HG02938 (cell line): ENCODE data around the gene ITPR3.

Experiments used
- ATAC-seq: cut with Tn5 transposase; IDR thresholded peaks from one replicate; pipeline ENCODE4 v1.9.1; 2021; ENCODE audit warnings: mild to moderate bottlenecking, moderate library complexity; ENCODE audit not compliant: unreplicated experiment

Gene ITPR3

DNA sequence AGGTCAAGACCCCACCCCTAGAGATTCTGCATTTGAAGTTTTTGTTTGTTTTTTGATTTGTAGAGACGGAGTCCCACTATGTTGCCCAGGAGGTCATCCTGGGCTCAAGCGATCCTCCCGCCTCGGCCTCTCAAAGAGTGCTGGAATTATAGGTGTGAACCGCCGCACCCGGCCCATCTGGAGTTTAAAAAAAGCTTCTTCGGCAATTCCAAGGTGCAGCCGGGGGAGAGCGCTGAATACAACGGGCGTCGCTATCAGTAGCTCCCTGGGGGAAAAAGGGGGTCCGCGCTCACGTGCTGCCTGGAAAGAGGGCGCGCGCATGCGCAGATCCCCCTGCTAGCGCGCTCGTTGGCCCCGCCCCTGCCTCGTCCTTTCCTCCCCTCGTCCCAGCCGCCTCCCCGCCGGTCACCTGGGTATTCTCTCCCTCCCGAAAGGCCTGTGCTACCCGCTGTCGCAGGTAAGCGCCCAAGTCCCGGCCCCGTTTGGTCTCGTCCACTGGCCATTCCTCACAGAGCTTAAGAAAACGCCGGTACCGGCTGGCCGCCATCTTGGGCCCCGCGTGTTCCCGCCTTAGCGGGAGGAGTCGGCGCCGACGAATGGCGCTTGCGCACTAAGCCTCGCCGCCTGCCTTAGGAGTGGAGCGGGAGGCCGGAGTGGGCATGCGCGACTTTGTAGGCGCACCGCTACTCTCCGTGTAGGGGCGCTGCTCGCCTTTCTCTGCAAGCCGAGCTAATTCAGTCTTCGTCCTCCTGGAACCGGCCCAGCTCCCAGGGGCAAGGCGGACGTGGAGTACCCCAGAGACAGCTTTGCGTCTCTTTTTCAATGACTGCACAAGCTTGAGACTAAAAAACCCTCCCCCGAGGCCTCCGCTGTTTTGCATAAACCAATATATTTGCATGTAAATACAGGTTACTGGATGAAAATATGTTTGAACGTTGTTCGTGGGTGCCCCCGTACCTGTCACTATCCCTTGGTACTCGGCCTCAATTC, 90.3 kb downstream of the ITPR3 start, which contains the start of gene UQCC2:
Gene UQCC2 (minus strand): TSS at position 561 of the 990 bp plus-strand sequence. CDS start 14 bp downstream, at position 547.
- peak; percentile 84 for ATAC-seq

DNA sequence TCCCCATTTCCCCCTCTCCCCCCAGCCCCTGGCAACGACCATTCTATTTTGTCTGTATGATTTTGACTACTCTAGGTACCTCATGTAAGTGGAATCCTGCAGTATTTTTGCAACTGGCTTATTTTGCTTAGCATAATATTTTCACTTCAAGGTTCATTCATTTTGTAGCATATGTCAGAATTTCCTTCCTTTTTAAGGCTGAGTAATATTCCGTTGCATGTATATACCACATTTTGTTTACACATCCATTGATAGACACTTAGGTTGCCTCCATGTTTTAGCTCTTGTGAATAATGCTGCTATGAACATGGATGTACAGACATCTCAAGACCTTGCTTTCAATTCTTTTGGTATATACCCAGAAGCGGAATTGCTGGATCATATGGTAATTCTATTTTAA, 91.8 kb downstream of the ITPR3 start:
- no peak for ATAC-seq

DNA sequence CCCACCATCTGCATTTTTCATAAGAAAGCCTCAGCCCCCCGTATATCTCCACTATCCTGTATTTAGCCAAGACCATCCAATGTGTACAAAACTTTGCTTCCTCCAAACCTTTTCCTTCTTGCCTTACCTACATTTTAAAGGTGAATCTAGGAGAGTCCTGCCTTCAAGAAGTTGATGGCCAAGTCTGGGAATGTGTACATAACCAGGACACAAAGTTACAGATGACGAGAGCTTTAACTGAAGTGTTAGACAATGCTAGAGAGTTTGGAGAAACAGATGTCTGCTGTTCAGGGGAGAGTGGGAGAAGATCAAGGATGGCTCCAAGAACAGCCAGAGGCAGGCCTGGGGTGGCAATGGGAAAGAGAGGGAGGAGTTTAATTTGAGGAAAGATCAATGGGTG, 92.7 kb downstream of the ITPR3 start:
- no peak for ATAC-seq

DNA sequence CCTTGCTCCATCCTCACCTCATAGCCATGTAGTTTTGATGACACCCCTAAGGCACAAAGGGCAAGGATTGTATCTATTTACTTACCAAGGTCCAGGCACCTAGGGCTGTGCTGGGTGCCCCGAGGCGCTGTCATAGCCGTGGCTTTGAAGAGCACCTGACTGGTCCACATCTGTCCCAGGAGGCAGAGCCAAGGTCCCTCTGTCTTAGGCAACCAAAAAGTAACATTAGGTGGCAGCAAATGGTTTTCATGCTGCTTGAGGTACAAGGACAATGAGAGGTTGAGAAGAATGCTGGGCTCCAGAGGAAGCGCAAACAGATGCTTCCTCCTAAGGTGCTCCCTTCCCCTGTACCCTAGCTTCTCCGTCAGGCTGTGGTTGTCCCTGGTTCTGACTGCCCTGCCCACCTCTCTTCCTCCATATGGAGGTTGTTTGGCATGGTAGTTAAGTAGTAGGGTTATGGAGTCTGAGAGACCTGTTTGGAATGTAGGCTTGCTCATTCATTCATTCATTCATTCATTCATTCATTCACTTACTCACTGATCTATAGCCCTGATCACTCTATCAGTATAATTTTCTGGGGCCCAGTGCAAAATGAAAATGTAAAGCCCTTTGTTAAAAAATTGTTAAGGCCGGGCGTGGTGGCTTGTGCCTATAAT, 93.4 kb downstream of the ITPR3 start:
- ATAC-seq: no peak

DNA sequence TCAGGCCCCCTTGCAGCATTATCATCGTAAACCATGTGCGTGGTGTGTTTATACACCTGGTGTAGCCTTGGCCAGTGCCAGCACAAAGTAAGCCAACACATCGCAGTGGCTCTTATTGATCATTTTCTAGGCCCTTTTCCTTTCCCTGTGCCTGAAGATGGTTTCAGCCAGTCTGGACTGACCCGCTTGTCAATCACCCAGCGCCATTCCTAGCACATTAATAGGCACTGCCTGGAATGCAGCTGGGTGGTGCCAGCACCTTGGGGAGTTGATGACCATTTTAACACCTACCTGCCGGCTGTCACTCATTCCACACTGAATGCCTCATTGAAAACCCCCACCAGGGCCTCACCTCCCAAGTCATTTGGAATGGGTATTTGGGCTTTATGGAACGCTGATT, 95.3 kb downstream of the ITPR3 start:
- no peak for ATAC-seq

DNA sequence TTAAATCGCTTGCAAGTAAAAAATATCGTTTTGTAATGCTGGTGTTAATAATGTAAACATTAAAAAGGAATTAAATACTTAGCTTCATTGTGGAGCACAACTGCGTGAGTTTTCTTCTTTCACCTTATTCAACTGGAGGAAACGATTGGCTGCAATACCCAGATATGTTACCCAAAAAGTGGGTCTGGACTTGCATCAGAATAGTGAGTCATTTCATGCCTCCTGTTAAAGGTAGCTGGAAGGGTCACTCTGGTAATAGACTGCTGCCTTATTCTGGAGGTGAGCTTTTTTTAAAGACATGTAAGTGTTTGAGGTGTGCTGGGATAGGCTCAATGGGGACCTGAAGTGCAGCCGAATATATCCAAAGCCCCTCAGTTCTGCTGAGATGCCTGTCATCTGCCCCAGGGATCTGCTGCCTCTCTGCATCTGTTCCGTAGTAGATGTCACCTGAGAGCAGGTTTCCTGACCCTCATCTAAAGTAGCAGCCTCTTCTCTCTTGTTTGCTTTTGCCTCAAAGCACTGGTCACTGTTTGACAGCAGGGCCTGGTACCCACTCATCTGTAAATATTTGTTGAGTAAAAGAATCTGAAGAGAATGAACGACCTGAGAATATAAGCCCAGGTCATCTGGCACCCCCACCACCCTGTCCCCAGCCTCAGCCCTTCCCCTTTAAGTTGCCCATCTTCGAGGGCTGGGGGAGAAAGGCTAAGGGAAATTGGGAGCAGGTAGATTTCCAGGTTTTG, 95.9 kb downstream of the ITPR3 start:
- no peak for ATAC-seq

DNA sequence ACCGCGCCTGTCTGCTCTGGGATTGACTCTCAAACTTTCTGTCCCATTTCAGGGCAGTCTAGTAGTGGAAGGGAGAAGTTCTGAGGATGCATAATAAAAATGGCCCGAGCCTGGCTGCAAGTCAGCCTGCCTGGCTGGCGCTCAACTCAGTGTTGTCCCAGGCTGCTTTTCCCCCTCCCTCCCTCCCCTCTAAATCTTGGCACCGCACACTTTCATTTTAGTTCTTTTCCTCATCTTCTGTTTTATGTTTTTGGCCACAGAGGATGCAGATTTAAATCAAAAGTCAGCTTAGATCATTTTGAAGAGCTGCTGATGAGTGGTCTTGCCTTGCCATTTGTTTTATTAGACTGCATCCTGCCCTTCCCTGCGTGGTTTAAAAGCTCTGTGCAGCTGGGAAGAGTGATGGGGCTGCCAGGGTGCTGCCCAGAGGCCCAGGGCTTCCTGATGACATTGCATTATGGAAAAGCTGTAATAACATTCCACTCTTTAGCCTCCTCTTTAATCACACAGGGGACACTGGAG, 96.9 kb downstream of the ITPR3 start:
- ATAC-seq: no peak

DNA sequence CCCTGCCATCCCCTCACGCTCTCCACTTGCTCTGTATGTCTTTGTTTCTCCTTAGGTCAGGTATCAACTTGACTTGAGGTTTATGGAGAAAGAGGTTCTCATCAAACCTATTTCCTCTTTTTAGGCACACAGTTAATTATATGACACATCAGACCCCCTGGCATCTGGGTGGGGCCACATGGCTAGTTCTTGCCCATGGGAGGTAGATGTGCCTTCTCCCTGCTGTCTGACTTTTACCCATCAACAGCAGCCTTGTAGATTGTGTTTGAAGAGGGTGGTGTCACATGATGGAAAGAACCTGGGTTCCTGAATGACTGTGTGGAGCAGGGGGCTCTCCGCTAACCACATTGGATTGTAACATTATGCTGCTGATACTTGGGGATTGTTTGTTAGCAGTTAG, 97.6 kb downstream of the ITPR3 start:
- no peak for ATAC-seq

DNA sequence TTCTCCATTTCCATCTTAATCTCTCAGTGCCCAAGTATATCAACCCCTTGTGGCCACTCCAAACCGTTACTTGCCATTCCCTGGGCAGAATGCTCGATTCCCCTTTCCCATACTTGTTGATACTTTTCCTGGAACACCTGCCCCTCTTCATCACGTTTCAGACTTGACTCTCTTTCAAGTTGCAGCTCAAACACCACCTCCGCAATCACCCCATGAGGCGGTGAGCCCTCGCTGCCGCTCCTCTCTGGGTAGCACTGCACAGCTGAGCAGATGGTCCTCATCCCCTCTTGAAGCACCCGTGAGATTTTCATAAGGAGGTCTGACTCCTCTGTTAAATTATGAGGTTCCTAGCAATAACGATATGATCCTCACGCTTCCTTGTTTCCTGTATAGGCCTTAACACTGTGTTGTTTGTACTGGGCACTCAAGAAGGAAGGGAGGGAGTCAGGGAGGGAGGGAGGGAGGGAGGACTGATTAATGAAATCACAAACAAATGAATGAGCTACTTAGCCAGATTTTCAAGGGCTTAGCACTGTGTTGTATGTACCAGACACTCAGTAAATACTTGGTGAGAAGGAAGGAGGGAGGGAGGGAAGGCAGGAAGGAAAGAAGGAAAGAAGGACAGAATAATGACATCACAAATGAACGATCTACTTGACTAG, 98.3 kb downstream of the ITPR3 start:
- no peak for ATAC-seq

DNA sequence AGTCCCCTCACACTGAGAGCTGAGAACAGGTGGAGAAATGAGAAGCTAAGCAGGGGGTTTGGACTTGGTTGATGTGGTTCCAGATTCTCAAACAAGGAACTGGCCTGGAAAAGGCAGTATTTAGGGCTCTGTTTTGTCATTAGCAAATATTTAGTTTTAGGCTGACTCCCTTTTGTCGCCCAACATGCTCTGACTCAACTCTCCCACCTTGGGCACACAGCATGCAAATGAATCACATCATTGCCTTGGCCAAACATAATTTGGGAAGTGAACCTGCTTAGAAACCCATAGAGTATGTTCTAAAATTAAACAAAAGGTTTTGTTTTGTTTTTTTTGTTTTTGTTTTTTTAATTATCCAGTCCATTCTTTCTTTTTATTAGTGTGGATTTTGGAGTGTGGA, 99.9 kb downstream of the ITPR3 start:
- no peak for ATAC-seq

DNA sequence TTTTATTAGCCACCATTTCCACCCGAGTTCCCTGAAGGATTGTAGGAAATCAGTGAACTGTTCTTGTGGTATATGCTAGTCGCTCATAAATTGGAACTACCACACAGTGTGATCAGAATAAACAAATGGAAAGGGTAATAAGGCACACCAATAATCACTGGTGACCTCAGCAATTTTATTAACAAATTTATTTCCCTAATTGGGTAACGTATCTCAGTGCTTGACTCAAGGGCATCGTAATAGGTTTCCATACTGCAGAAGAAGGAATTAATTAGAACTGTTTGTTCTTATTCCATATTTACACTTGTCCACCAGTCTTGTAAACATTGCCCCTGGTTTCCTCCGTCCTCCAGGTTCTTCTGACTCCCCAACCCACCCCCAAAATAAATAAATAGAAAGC, 100.4 kb downstream of the ITPR3 start:
- ATAC-seq: no peak

DNA sequence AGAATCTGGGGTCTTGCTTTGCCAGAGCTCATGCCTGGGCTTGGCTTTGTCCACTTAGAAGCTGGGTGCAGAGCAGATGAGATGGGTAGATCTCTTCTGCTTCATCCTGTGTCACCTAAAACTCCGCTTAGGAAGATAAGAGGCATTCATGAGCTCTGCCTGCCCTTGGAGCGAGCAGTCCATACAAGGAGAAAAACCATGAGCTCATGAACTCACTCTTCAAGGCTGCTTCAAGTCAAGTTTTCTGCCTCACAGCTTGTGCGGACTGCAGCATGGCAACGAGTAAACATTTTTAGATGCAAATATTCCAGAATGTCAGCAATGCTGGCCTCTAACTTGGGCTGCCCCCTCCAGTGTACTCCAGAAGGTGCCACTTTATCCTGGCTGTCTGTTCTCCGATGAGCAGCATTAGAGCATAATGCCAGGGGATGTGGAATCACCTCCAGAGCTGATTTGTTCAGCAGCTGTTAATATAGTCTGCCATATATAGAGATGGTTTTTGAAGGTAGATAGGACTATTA, 101.0 kb downstream of the ITPR3 start:
- ATAC-seq: no peak

DNA sequence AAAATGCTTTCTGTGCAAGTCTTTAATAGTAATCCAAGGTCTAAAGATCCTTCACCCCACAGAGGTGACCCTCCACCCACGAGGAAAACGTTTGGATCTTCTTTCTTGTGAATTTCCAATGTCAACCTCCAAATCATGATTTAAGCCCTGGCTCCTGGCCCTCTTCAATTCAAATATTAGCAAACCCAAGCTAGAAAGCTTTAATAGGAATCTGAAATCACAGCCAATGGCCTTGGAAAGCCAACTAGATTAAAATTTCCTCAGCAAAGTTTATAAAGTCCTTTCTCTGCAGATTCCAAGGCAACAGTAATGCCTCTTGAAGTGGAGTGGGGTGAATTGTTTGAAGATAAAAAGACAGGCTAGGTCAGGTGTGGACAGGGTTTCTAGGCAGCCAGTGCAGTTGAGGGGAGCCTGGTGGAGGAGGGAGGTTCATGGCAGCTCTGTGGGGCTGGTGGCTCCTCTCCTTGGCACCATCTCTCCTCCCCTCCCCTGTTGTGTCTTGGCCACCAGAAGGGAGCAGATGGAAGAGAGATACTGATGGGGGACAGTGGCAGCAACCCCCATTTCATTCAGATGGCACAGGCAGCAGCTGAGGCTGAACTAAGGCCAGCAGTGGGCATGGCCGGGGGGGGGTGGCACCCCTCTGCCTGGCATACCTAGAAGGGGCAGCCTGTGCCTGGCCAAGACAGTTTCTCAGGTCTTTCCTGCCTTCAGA, 102.4 kb downstream of the ITPR3 start:
- ATAC-seq: no peak

DNA sequence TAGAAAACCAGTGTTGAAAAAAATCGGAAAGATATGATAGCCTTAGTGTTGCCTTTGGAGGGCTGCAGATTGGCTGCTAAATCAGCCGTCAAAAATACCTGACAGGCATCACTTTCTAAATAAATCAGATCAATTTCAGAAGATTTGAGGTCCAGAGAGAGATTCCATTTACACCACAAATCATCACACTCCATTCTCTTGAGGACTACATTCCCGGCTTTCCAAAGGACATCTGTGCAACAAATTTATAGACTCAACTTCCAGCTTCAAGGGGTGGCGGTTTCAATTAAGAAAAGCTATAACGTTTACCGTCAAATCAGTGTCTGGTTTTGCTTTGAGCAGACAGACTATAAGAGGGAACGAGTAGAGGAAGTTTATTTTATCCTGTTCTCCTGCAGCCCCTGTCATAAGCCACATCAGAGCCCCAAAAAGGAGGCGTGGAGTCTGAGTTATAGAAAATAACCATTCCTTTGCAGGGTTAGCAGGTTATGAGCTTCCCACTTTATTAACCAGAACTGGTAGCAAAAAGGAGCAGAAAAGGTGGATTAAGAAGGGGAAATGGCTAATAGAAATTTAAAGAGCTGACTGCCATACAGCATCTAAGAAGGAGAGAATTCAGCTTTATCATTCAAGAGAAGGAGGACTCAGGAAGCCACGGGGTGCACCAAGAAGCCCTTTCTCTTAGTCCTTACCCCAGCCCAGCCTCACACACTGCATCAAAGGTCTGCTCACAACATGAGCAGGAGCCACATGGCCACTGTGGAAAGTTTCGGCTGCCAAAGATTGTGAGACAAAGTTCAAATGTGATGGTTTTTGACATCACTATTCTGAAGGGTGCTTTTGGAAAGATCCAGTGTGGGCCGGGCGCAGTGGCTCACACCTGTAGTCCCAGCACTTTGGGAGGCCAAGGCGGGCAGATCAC, 103.2 kb downstream of the ITPR3 start:
- ATAC-seq: no peak

DNA sequence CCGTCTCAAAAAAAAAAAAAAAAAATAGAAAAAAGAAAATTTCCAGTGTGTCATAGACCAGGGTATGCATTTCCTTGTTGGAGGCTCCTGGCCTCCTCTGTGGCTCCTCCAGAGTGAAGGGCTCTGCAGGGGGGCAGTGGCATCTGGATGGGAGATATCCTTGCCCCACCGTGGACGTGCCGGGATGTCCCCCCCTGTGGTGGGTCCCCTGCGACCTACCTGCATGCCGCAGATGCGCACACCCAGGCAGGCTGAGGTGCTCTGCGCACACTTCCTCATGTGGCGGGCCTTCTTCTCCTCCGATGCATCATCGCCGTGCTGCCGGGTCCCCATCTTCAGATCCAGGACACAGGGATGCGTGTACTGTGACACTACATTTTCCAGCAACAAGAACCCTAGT, 104.1 kb downstream of the ITPR3 start:
- no peak for ATAC-seq

DNA sequence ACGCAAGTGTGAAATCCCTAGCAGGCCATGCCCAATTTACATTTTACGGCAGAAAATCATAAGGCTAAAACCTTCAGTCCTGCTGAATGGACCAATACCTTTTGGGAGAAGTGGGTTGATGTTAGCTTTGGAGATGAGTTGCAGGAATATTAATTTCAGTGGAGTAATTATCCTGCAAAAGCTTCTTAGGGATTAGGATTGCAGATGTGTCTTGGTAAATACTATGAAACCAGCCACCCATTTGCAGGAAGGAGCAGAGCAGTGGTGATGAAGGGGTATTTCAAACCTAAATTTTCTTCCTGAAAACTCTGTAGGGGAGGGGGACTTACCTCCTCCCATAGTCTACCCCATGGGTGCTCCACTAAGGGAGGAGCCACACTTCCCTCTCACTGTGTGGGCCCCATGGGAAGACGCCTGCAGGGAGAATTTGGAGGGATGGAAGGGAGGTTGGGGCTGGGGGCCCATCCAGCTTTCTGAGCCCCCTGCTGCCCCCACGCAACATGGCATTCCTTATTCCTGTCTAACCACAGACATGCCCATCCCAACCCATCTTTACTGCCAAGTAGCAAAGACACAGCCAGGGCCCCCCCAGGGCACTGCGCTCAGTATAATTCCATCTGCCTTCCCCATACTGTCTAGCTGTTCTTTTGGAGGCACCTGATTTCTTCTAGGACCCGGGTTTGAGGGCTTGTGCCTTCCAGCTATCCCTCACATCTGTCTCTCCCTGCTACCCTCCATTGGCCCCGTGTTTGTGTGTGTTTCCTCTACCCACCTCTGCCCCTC, 105.0 kb downstream of the ITPR3 start:
- no peak for ATAC-seq

DNA sequence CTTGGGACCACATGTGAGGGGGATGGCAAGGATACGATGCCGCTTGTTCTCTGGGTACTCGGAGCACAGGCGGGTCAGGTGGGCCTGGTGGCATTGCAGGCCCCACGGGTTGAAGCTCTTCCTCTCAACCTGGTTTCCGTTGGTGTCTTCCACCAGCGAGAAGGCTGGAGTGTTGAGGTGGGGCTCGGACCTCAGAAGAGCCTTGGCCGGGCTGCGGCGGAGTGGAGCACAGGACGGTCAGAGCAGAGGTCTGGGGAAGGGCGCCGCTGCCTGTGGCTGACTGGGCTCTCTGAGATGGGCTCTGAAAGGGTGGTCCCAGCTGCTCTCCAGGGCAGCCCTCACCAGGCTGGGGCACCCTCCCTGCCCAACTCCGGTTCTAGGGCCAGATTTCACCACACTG, 105.6 kb downstream of the ITPR3 start:
- ATAC-seq: no peak

DNA sequence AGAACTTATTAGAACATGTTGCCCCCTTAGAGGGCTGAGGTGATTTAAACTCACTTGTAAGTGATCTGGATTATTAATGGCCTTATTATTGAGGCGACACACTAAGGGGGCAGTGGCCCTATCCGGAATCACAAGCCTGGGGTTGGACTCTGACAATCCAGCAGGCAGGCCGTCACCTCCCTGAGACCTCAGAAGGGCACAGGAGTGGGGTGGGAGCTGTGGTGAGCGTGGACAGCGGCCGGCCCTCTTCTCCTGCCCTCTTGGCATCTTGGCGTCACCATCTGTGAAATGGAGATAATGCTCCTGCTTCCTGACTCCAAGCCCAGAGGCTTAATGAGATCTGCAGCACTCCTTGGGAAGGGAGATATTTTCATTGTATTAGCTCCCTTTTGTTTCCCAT, 106.0 kb downstream of the ITPR3 start:
- ATAC-seq: no peak
